GM20000 (cell line): ENCODE data around the gene MOB4.
"Not testable (repeated sequence)": the region's sequence is repeated elsewhere in the genome, so short reads cannot be mapped to it uniquely, and the experiment has no call there.

Source experiments
- DNase-seq: peaks from one replicate; pipeline ENCODE4 v3.0.0; 2012; ENCODE audit warnings: low spot score
- TF ChIP-seq, protein P1 (sequence below): IDR thresholded peaks from 2 replicates; pipeline ENCODE4 v1.5.1; 2012; ENCODE audit warnings: mild to moderate bottlenecking, control low read depth; ENCODE audit errors: extremely low read depth, missing control alignments

Gene MOB4

DNA sequence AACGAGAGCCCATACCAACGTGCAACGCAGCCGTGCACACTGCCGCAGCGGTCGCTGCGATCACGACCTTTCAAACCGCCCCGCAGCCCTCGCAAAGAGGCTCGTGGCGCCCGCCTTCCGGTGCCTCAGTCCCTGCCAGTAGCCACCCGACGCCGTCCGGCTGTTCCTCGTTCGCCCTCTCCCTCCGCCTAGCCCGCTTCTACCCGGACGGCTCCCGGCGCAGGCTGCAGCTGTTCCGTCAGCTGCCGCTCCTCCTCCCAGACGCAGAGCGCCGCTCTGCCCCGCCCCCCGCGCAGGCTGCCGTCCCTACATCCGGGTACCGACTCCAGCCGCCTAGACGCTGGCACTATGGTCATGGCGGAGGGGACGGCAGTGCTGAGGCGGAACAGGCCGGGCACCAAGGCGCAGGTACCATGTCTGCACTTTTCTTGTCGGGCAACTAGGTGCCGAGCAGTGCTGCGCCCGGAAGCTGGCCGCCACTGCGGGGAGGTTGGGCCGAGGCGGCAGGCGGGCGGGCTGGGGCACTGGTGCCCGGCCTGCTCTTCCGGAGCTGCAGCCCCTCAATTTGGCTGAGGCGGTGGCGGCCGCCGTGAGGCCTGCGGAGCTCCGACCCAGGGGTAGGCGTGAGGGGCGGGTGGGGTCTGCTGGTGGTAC lies at the start of gene MOB4:
Gene MOB4 (plus strand): TSS at position 328 of the 654 bp plus-strand sequence. CDS start 21 bp downstream, at position 349.
- TF ChIP-seq, protein P1, sequence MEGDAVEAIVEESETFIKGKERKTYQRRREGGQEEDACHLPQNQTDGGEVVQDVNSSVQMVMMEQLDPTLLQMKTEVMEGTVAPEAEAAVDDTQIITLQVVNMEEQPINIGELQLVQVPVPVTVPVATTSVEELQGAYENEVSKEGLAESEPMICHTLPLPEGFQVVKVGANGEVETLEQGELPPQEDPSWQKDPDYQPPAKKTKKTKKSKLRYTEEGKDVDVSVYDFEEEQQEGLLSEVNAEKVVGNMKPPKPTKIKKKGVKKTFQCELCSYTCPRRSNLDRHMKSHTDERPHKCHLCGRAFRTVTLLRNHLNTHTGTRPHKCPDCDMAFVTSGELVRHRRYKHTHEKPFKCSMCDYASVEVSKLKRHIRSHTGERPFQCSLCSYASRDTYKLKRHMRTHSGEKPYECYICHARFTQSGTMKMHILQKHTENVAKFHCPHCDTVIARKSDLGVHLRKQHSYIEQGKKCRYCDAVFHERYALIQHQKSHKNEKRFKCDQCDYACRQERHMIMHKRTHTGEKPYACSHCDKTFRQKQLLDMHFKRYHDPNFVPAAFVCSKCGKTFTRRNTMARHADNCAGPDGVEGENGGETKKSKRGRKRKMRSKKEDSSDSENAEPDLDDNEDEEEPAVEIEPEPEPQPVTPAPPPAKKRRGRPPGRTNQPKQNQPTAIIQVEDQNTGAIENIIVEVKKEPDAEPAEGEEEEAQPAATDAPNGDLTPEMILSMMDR = no peak
- DNase-seq = peak; percentile 96

- TF ChIP-seq, protein P1 = no peak
- DNase-seq = no peak
These were observed 43.7 kb upstream of the MOB4 start for GRCh38 chr2:197472166-197472565.

- TF ChIP-seq, protein P1 = no peak
These were observed 38.1 kb upstream of the MOB4 start for GRCh38 chr2:197477797-197478196.

DNA sequence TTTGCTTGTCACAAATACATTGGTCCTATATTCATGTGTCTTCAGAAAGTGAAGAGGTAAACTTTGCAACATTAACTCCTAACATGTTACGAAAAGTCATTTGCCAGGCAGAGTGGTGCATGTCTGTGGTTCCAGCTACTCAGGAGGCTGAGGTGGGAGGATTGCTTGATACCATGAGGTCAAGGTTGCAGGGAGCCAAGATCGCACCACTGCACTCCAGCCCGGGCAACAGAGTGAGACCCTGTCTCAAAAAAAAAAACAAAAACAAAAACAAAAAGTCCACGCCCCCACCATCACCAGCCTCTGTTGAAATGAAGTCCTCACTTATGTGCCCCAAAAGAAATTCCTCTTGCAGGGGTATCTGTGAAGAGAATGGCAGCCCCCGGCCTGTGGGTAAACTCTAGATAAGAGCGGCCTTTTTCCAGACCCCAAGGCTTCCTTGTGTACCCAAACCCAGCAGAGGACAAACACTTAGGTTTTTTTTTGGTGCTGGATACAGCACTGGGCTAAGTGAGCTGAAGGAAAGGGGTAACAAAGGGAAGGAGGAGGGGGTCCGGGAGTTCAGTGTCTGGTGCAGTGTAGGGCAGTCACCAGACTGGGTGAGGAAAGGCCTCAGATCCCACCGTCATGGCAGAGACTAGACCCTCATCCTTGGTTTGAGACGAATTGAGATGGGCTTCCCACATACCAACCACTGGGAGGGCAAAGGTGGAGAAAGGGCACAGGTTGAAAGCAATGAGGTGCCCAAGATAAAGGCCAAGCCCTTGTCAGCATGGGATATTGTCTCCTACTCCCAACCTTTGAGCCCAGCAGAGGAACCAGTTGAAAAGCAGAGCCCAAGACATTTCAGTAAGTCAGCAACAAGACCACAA lies 35.5 kb upstream of the MOB4 start:
- no peak for DNase-seq
- TF ChIP-seq, protein P1 = no peak

More at GRCh38 chr2:197477797-197478196, 38.1 kb upstream of the MOB4 start:
- DNase-seq = no peak

- DNase-seq = not testable (repeated sequence)
These were observed 31.6 kb upstream of the MOB4 start for GRCh38 chr2:197484248-197484647.

DNA sequence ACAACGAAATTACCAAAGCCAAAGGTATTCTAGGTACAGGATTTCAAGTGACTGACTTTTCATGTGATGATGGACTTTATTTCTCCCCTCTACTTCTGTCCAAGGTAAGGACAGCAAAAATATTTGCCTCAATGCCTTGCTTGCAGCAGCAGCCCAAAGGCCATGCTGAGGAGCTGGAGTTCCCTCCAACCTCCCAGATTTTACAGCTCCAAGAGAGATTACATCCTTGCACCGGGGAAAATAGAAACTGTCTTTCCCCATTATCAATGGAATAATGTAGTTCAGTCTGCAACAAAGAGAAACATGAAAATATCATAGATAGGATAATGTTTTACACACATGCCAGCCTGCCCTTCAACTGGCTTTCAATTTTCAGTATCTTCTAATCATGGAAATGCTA lies 29.7 kb upstream of the MOB4 start:
- no peak for DNase-seq
- TF ChIP-seq, protein P1 = no peak

GRCh38 chr2:197487385-197487784 lies 28.5 kb upstream of the MOB4 start:
- TF ChIP-seq, protein P1 = no peak
- no peak for DNase-seq
